K562 (cell line): Measurements from ENCODE around the gene PDZD8. TPM values are rescaled to one million over a fixed set of nuclear protein-coding genes. Genes with fewer than 3 reads are reported as not detected.

Source experiments
- ATAC-seq: fragments of 200-7000 bp; cut with Tn5 transposase; 3 replicates; pipeline ENCODE4 v1.9.1; 2020; ENCODE audit warnings: moderate library complexity
- BruUV-seq: library from RNA; stranded (reverse); fragments of 400-500 nt; replicated peaks from 2 replicates; lab custom pipeline; 2021; lab: Mats Ljungman, UMichigan
- CTCF ChIA-PET: fragments of 300-600 bp; formaldehyde crosslinking; extraction: SDS; loops from one replicate; lab custom pipeline; 2021; ENCODE audit warnings: low intra/inter-chr PET ratio; lab: Yijun Ruan, JAX
- POLR2A ChIA-PET: fragments of 300-600, 350-650 bp; sonication (Branson Sonifier 250); formaldehyde crosslinking; extraction: SDS; loops from one replicate; lab custom pipeline; 2021; ENCODE audit warnings: antibody characterized with exemption, inconsistent platforms; lab: Yijun Ruan, JAX
- DNase-seq, 4 experiments: peaks; one replicate each; pipeline versions ENCODE4 v3.0.0 to v3.0.0-alpha.2; 2011 to 2018; ENCODE audit warnings: low spot score in 3 of 4, mixed read lengths in 3 of 4; ENCODE audit errors: extremely low read depth in 1 of 4
- FAIRE-seq: peaks from 2 replicates; lab custom pipeline; 2011; peaks lifted over from hg19 to GRCh38; lab: Jason Lieb, UNC
- H2AFZ ChIP-seq: 2 replicates; pipeline ENCODE4 v1.6.0; 2011; ENCODE audit warnings: low read depth, low read length, control low read depth, inconsistent platforms
- H3K27ac ChIP-seq: fragments of 200-600 bp; 3 replicates; pipeline ENCODE4 v1.8.0; 2011; ENCODE audit warnings: low read depth, mild to moderate bottlenecking, control low read depth, inconsistent platforms, low read length, moderate library complexity, mixed read lengths; ENCODE audit errors: extremely low read depth
- H3K27me3 ChIP-seq, 2 experiments: fragments of 300-600 bp in 1 of 2; 2 replicates in 1 of 2; 3 replicates in 1 of 2; pipeline versions ENCODE4 v1.6.0 to v1.8.0; 2011; ENCODE audit warnings: inconsistent platforms in 2 of 2, low read length in 2 of 2, mild to moderate bottlenecking in 1 of 2, mixed read lengths in 1 of 2, moderate library complexity in 1 of 2; ENCODE audit not compliant: control insufficient read depth in 2 of 2, insufficient read depth in 2 of 2
- H3K36me3 ChIP-seq: fragments of 300-600 bp; 3 replicates; pipeline ENCODE4 v1.8.0; 2011; ENCODE audit warnings: mild to moderate bottlenecking, low read length, inconsistent platforms; ENCODE audit not compliant: control insufficient read depth, insufficient read depth
- H3K4me1 ChIP-seq, 2 experiments: fragments of 200-600 bp in 1 of 2; replicated peaks in 1 of 2; 2 replicates in 1 of 2; 3 replicates in 1 of 2; pipeline versions ENCODE4 v1.5.1 to v1.8.0; 2011; ENCODE audit warnings: inconsistent platforms in 2 of 2, low read length in 2 of 2, mild to moderate bottlenecking in 1 of 2, mixed read lengths in 1 of 2, moderate library complexity in 1 of 2; ENCODE audit not compliant: control insufficient read depth in 2 of 2, insufficient read depth in 2 of 2
- H3K4me2 ChIP-seq: 2 replicates; pipeline ENCODE4 v1.6.1; 2011; ENCODE audit warnings: low read length, control low read depth, inconsistent platforms, mixed read lengths; ENCODE audit not compliant: insufficient read depth
- H3K4me3 ChIP-seq: fragments of 200-600 bp; sonication (generic), shearing (Covaris generic); 2 replicates; pipeline ENCODE4 v1.5.1; 2016; ENCODE audit warnings: control low read depth, inconsistent platforms
- H3K79me2 ChIP-seq: fragments of 200-600 bp; 3 replicates; pipeline ENCODE4 v1.8.0; 2011; ENCODE audit warnings: low read length, inconsistent platforms; ENCODE audit not compliant: control insufficient read depth, insufficient read depth
- H3K9ac ChIP-seq, 2 experiments: 2 replicates each; pipeline versions ENCODE4 v1.6.0 to v1.6.1; 2011; ENCODE audit warnings: low read depth in 2 of 2, low read length in 2 of 2, control low read depth in 1 of 2, inconsistent platforms in 1 of 2, mild to moderate bottlenecking in 1 of 2, mixed read lengths in 1 of 2; ENCODE audit not compliant: insufficient read depth in 1 of 2
- H3K9me1 ChIP-seq: one replicate; pipeline ENCODE4 v1.6.0; 2011; ENCODE audit warnings: inconsistent platforms, mild to moderate bottlenecking, low read length, moderate library complexity; ENCODE audit not compliant: control insufficient read depth, insufficient read depth
- H3K9me3 ChIP-seq: replicated peaks from 2 replicates; pipeline ENCODE4 v1.5.1; 2011; ENCODE audit warnings: low read depth, low read length, inconsistent platforms; ENCODE audit not compliant: control insufficient read depth, insufficient read depth
- H4K20me1 ChIP-seq: replicated peaks from 2 replicates; pipeline ENCODE4 v1.6.1; 2011; ENCODE audit warnings: low read length, inconsistent platforms, mixed read lengths; ENCODE audit not compliant: control insufficient read depth, insufficient read depth
- BRD4 ChIP-seq: fragments of 200-600 bp; sonication (generic); IDR thresholded peaks from 2 replicates; pipeline ENCODE4 v1.6.1; 2017; ENCODE audit warnings: inconsistent platforms
- CCNT2 ChIP-seq: IDR thresholded peaks from 2 replicates; pipeline ENCODE4 v1.6.1; 2011; ENCODE audit warnings: borderline replicate concordance, low read depth, mild to moderate bottlenecking, moderate library complexity, mixed read lengths, low read length; ENCODE audit not compliant: insufficient read length; ENCODE audit errors: extremely low read depth
- DMBX1 ChIP-seq: fragments of 250-450 bp; sonication (Bioruptor Pico); IDR thresholded peaks from 2 replicates; pipeline ENCODE4 v1.8.0; 2022; ENCODE audit warnings: inconsistent platforms, mild to moderate bottlenecking, moderate library complexity, borderline replicate concordance
- ESRRA ChIP-seq: fragments of 450-650 bp; IDR thresholded peaks from 2 replicates; pipeline ENCODE4 v1.6.1; 2014; ENCODE audit warnings: low read depth, mild to moderate bottlenecking, moderate library complexity, borderline replicate concordance
- HDAC1 ChIP-seq, 2 experiments: fragments of 450-650 bp; IDR thresholded peaks; 2 replicates each; pipeline ENCODE4 v1.6.1; 2016 to 2017; ENCODE audit warnings: inconsistent platforms in 1 of 2, mild to moderate bottlenecking in 1 of 2, moderate library complexity in 1 of 2
- HNRNPH1 ChIP-seq: fragments of 200-400 bp; formaldehyde crosslinking; optimal IDR thresholded peaks from 2 replicates; pipeline ENCODE3; 2017; ENCODE audit warnings: low read depth, mild to moderate bottlenecking, low read length, moderate library complexity
- MTA3 ChIP-seq: fragments of 450-650 bp; formaldehyde crosslinking; IDR thresholded peaks from 2 replicates; pipeline ENCODE4 v1.6.1; 2017; ENCODE audit warnings: mild to moderate bottlenecking, borderline replicate concordance
- PCBP2 ChIP-seq: fragments of 200-400 bp; formaldehyde crosslinking; IDR thresholded peaks from 2 replicates; pipeline ENCODE4 v1.6.1; 2018; ENCODE audit warnings: low read length, low read depth, mild to moderate bottlenecking, moderate library complexity; ENCODE audit not compliant: poor library complexity, severe bottlenecking
- RBM15 ChIP-seq: fragments of 200-400 bp; formaldehyde crosslinking; IDR thresholded peaks from 2 replicates; pipeline ENCODE4 v1.6.1; 2018; ENCODE audit warnings: mild to moderate bottlenecking, low read length, moderate library complexity; ENCODE audit not compliant: insufficient read depth
- RBM22 ChIP-seq: fragments of 200-400 bp; formaldehyde crosslinking; IDR thresholded peaks from 2 replicates; pipeline ENCODE4 v1.6.1; 2018; ENCODE audit warnings: low read length, low read depth; ENCODE audit not compliant: poor library complexity, severe bottlenecking
- RBM39 ChIP-seq: fragments of 200-400 bp; formaldehyde crosslinking; optimal IDR thresholded peaks from 2 replicates; pipeline ENCODE3; 2018; ENCODE audit warnings: low read depth, low read length
- ZBTB49 ChIP-seq: sonication (generic); formaldehyde crosslinking; IDR thresholded peaks from 2 replicates; pipeline ENCODE4 v1.8.0; 2022; ENCODE audit warnings: missing genetic modification reagents, mild to moderate bottlenecking, borderline replicate concordance
- ZNF263 ChIP-seq: sonication (generic); formaldehyde crosslinking; IDR thresholded peaks from 2 replicates; pipeline ENCODE4 v1.8.0; 2022; ENCODE audit warnings: mild to moderate bottlenecking, missing genetic modification reagents, borderline replicate concordance
- ZNF431 ChIP-seq: sonication (generic); formaldehyde crosslinking; IDR thresholded peaks from 2 replicates; pipeline ENCODE4 v1.8.0; 2022; ENCODE audit warnings: mild to moderate bottlenecking, missing genetic modification reagents
- ZNF778 ChIP-seq: fragments of 450-650 bp; formaldehyde crosslinking; IDR thresholded peaks from 2 replicates; pipeline ENCODE4 v1.4.0; 2020; ENCODE audit warnings: mild to moderate bottlenecking, moderate library complexity
- WGBS: fragments of 100-300 bp; shearing (Covaris generic); methylation state at CpG from one replicate; pipeline ENCODE4 v1.1.6; 2016; ENCODE audit warnings: low coverage, mixed read lengths; ENCODE audit not compliant: insufficient coverage; ENCODE audit errors: missing lambda C conversion rate; 5-methylcytosine and 5-hydroxymethylcytosine counted together
- in situ Hi-C: fragments of 300-500 bp; cut with MboI; formaldehyde crosslinking; loops from 4 replicates; pipeline ENCODE4 v1.15.0; 2018; ENCODE audit warnings: inconsistent platforms, mixed read lengths
- intact Hi-C: fragments of 100-400 bp; cut with micrococcal nuclease; formaldehyde crosslinking; loops from 2 replicates; pipeline ENCODE4 v1.14.2; 2022
- polyA plus RNA-seq, 8 experiments: library from polyadenylated mRNA; depleted of rRNA in 4 of 8; stranded (reverse) in 5 of 8; unstranded in 3 of 8; fragments of >200 nt; fragmentation: Nextera tagmentation in 2 of 8; fragmentation: Illumina TruSeq in 1 of 8; extraction: Ambion mirVana in 2 of 8; extraction: Trizol in 1 of 8; gene quantifications; 2 replicates each; pipeline versions ENCODE4 v1.2.1 to v1.2.3, GENCODE V29; 2011 to 2014; ENCODE audit warnings: inconsistent platforms in 1 of 8, missing spikeins in 1 of 8
- total RNA-seq, 7 experiments: library from RNA; depleted of rRNA in 6 of 7; stranded (reverse); fragments of >200 nt in 6 of 7; fragmentation: Illumina TruSeq in 2 of 7; extraction: Trizol in 2 of 7; gene quantifications; 2 replicates each; pipeline versions ENCODE4 v1.2.1 to v1.2.3, GENCODE V29; 2011 to 2021; ENCODE audit warnings: low replicate concordance in 1 of 7
- TF ChIP-seq, protein P1 (sequence below): fragments of 250-450 bp; sonication (Bioruptor Pico); IDR thresholded peaks from 2 replicates; pipeline ENCODE4 v1.6.1; 2021; ENCODE audit warnings: mild to moderate bottlenecking
- TF ChIP-seq, protein P2 (sequence below): fragments of 450-650 bp; conservative IDR thresholded peaks from 2 replicates; pipeline ENCODE4 v1.6.1; 2016; ENCODE audit warnings: missing genetic modification characterization, low read depth, mild to moderate bottlenecking, control low read depth, missing compliant biosample characterization

PDZD8 gene
- total and polyA plus RNA-seq, 9 of the 15 experiments (the other 6 are each of a cell fraction or from before 2014, with no cell fraction given): 5.5 to 53.4 (median 36.8) TPM

- FAIRE-seq (no peak), DNase-seq (no peak), ATAC-seq (no peak; the same call in 2 of the 3 replicates)
- H3K9ac ChIP-seq: no peak overlapping the region
- no TSS peak for BruUV-seq
- peaks cover 97% of the 10 kb centered on the region for H3K79me2 ChIP-seq
- ChIA-PET POLR2A (interaction anchor here (0.8 kb wide), 1 partner anchor 15 kb away, joined by 3 read pairs; no protein-coding TSS in a partner anchor), CTCF (no interaction called here)
- H3K27ac ChIP-seq: no peak overlapping the region
- 48% methylated on average over 5 of the region's 5 CpGs for WGBS
- in situ Hi-C loops: no loop called here
- peaks cover 2% of the 10 kb centered on the region for H3K9me1 ChIP-seq
- H3K4me1 ChIP-seq: peaks cover 4 to 12% of the 10 kb centered on the region in 2 experiments; a peak in 4 of 5 replicates
- peak overlapping the region; percentile 5; the same call in 1 of the 2 replicates for H3K4me2 ChIP-seq
- peaks cover 35% of the 10 kb centered on the region; the same call in 2 of the 3 replicates for H3K36me3 ChIP-seq
- H2AFZ ChIP-seq: no peak overlapping the region
- H3K4me3 ChIP-seq: no peak overlapping the region
- no peaks in the 10 kb centered on the region for H3K9me3 ChIP-seq
- no peaks in the 10 kb centered on the region for H3K27me3 ChIP-seq
- intact Hi-C loops: no loop called here
- peaks cover 4% of the 10 kb centered on the region; the same call in 1 of the 2 replicates for H4K20me1 ChIP-seq
- TF ChIP-seq ESRRA: no peak
- no peak for TF ChIP-seq RBM15
- no peak for TF ChIP-seq PCBP2
- no peak for TF ChIP-seq BRD4
- TF ChIP-seq ZNF431 (CRISPR knock-in tag): no peak
- TF ChIP-seq, protein P1, sequence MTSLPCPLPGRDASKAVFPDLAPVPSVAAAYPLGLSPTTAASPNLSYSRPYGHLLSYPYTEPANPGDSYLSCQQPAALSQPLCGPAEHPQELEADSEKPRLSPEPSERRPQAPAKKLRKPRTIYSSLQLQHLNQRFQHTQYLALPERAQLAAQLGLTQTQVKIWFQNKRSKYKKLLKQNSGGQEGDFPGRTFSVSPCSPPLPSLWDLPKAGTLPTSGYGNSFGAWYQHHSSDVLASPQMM (CRISPR knock-in tag): no peak
- TF ChIP-seq ZNF263 (CRISPR knock-in tag): no peak
- no peak for TF ChIP-seq ZNF778 (CRISPR knock-in tag)
- TF ChIP-seq, protein P2, sequence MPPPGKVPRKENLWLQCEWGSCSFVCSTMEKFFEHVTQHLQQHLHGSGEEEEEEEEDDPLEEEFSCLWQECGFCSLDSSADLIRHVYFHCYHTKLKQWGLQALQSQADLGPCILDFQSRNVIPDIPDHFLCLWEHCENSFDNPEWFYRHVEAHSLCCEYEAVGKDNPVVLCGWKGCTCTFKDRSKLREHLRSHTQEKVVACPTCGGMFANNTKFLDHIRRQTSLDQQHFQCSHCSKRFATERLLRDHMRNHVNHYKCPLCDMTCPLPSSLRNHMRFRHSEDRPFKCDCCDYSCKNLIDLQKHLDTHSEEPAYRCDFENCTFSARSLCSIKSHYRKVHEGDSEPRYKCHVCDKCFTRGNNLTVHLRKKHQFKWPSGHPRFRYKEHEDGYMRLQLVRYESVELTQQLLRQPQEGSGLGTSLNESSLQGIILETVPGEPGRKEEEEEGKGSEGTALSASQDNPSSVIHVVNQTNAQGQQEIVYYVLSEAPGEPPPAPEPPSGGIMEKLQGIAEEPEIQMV: no peak
- TF ChIP-seq ZBTB49 (CRISPR knock-in tag): no peak
- no peak for TF ChIP-seq DMBX1 (CRISPR knock-in tag)
- no peak for TF ChIP-seq RBM22
- TF ChIP-seq RBM39: no peak
- no peak for TF ChIP-seq HDAC1 (IDR thresholded peaks at IDR 0.05)
- no peak for TF ChIP-seq HNRNPH1
- TF ChIP-seq MTA3: no peak
- no peak for TF ChIP-seq CCNT2
Measured at GRCh38 chr10:117342641-117343040, 32.6 kb downstream of the PDZD8 start.
